Ecto neural progenitor cell (in vitro differentiated cells): ENCODE results near the gene RP9.

Experiments
- DNase-seq: peaks from one replicate; pipeline ENCODE4 v3.0.0-alpha.2; 2018; ENCODE audit warnings: low spot score

Gene RP9

GRCh38 chr7:33062023-33062781, 47.0 kb downstream of the RP9 start, which contains the start of gene NT5C3A:
TSS of gene NT5C3A (minus strand) at chr7:33062776. CDS start at chr7:33062705, 71 bp downstream.
- DNase-seq, result peak; percentile 76

- no peak for DNase-seq
These were observed 47.8 kb downstream of the RP9 start for GRCh38 chr7:33061282-33061937.

GRCh38 chr7:33059635-33060034, 49.6 kb downstream of the RP9 start:
- DNase-seq, result no peak

- no peak for DNase-seq
These were observed 54.0 kb downstream of the RP9 start for GRCh38 chr7:33055158-33055557.

GRCh38 chr7:33054261-33054964, 54.8 kb downstream of the RP9 start:
- DNase-seq, result no peak

- DNase-seq, result no peak
These were observed 55.5 kb downstream of the RP9 start for GRCh38 chr7:33053721-33054120.

GRCh38 chr7:33050535-33051318, 58.5 kb downstream of the RP9 start:
- DNase-seq, result no peak

- no peak for DNase-seq
These were observed 60.5 kb downstream of the RP9 start for GRCh38 chr7:33048704-33049103.

GRCh38 chr7:33048257-33048656, 60.9 kb downstream of the RP9 start:
- DNase-seq, result no peak

GRCh38 chr7:33044986-33045385, 64.2 kb downstream of the RP9 start:
- no peak for DNase-seq
